Coronary artery (tissue), 2 donors: ENCODE data around the gene GIMAP1.

Source experiments
- DNase-seq: peaks from one replicate; pipeline ENCODE4 v3.0.0-alpha.2; 2017; ENCODE audit warnings: low spot score
- H3K27ac ChIP-seq, 2 donors: fragments of 200-600 bp; sonication (generic); one replicate each; pipeline ENCODE4 v1.5.1; 2016 to 2019
- H3K4me3 ChIP-seq: fragments of 200-600 bp; sonication (generic); 2 replicates; pipeline ENCODE4 v1.5.1; 2016; ENCODE audit warnings: mild to moderate bottlenecking, moderate library complexity
- TF ChIP-seq, protein P1 (sequence below): fragments of 200-600 bp; sonication (generic); IDR thresholded peaks from one replicate; pipeline ENCODE4 v1.5.1; 2019; ENCODE audit warnings: antibody characterized with exemption

GIMAP1 gene

DNA sequence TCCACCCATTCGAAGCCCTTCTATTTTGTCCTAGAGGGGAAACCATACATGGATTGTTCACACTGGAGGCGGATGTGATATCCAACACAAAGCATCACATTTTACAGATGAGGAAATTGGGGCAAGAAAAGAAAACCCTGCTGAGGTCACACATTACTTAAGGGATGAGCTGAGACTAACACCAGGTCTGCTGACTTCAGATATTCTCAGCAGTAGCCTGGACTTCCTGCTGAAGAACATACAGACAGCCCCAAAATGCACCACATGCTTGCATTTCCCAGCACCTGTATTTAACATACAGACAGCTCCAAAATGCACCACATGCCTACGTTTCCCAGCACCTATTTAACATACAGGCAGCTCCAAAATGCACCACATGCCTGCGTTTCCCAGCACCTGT, 32.0 kb downstream of the GIMAP1 start:
- Histone ChIP-seq H3K27ac (no peak overlapping the region), H3K4me3 (no peak overlapping the region)
- DNase-seq = no peak
- TF ChIP-seq, protein P1, sequence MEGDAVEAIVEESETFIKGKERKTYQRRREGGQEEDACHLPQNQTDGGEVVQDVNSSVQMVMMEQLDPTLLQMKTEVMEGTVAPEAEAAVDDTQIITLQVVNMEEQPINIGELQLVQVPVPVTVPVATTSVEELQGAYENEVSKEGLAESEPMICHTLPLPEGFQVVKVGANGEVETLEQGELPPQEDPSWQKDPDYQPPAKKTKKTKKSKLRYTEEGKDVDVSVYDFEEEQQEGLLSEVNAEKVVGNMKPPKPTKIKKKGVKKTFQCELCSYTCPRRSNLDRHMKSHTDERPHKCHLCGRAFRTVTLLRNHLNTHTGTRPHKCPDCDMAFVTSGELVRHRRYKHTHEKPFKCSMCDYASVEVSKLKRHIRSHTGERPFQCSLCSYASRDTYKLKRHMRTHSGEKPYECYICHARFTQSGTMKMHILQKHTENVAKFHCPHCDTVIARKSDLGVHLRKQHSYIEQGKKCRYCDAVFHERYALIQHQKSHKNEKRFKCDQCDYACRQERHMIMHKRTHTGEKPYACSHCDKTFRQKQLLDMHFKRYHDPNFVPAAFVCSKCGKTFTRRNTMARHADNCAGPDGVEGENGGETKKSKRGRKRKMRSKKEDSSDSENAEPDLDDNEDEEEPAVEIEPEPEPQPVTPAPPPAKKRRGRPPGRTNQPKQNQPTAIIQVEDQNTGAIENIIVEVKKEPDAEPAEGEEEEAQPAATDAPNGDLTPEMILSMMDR = no peak

DNA sequence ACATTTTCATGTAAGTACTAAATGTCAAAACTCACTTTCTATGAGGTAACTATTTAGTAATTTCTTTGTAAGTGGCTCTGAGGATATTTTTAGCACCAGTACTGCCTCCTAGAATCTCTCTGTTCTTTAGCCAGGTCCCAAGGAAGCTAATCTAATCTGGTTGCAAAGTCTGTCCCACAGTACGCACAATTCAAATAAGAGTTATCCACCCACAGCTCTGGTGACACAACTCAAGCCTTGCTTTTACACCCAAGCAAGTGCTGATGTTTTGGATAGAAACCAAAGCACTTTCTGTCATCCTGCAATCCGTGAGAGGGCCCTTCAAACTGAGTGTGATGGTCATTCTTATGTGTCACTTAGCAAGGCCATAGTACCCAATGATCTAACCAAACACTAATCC, 35.3 kb downstream of the GIMAP1 start:
- no peak overlapping the region for H3K4me3 ChIP-seq
- TF ChIP-seq, protein P1 = no peak
- no peak overlapping the region for H3K27ac ChIP-seq
- DNase-seq = no peak

DNA sequence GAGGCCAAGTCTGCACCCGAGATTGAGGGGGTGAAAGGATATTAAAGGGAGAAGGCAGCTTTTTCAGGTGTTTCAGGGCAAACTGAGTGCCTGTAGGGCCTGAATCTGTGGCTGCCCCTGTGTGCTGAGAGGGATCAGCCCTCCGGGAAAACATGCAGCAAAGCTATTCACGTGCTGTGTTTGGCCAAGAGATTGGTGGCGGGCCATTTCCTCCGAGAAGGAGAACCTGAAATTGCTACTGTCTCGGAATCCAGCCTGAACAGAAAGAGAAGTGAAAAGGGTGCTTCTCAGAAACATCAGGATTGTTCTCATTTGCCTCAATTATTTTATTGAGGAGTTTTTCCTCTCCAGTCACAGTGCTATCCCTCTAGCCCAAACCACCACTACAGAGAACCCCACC, 36.8 kb downstream of the GIMAP1 start:
- TF ChIP-seq, protein P1 = no peak
- Histone ChIP-seq H3K4me3 (no peak overlapping the region), H3K27ac (no peak overlapping the region)
- no peak for DNase-seq

DNA sequence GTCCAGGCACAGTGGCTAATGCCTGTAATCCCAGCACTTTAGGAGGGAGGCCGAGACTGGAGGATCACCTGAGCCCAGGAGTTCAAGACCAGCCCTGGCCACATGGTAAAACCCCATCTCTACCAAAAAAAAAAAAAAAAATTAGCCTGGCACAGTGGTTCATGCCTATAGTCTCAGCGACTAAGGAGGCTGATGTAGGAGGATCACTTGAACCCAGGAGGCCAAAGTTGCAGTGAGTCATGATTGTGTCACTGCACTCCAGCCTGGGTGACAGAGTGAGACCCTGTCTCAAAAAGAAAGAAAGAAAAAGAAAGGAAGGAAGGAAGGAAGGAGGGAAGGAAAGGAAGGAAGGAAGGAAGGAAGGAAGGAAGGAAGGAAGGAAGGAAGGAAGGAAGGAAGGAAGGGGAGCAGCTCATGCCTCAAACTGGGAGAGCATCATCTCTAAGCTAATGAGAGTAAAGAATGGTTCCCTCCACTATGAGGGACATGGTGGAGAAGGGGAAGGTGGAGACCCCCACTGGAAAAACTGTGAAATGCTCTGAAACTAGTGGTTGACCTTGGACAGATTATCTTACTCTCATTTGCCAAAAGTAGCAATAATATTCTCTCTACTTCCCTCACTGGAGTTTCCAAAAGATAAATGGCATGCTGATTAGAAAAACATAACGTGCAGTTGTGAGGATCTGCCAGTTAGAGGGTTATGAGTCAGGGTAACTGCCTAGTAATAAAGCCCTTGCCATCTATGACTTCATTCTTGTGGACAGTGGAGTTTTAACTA, 37.6 kb downstream of the GIMAP1 start:
- no peak overlapping the region for H3K4me3 ChIP-seq
- DNase-seq = no peak
- H3K27ac ChIP-seq = no peak overlapping the region
- TF ChIP-seq, protein P1 = no peak

DNA sequence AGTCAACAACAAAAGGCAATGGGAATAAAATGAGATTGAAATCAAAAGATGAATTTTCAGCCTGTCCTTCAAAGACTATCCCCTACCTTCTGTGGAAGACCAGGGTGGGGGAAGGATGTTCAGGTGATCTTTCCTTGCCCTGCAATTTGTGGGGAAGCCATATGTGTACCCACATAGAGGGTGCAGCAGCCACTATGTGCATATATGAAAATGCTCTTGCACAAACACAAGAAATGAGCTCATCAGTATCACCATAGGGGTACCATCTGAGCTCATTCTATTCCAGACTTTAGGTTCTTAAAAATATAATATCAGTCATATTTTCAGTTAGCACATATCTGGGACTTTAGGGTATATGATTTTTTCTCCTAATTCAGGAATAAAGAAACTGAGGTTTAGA, 38.5 kb downstream of the GIMAP1 start:
- Histone ChIP-seq H3K27ac (no peak overlapping the region), H3K4me3 (no peak overlapping the region)
- no peak for DNase-seq
- TF ChIP-seq, protein P1 = no peak

DNA sequence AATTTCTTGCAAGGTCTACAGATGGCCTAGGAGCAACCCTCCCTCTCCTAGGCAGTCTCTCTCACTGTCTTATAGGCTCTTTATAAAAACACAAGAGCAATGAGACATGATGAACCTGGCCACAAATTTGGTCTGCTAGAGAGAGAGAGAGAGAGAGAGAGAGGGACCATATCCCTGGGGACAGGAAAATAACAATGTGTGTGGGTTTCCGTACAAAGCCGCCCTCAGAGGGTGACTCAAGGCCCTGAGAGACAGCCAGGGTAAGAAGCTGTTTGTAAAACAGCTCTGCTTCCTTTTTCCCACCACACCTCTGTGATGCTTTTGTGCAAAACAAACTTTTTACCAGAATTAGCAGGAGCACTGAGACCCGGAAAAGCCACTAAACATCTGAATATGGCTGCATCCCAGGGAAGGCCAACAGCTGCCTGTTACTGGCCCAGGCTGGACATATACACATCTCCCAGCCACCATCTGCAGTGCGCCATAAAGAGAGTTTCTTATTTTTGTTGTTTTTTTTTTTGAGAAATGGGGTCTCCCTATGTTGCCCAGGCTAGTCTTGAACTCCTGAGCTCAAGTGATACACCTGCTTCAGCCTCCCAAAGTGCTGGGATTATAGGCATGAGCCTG, 39.2 kb downstream of the GIMAP1 start:
- Histone ChIP-seq H3K4me3 (no peak overlapping the region), H3K27ac (peak overlapping the region in 1 of 2 donors; percentile 42)
- DNase-seq = no peak
- TF ChIP-seq, protein P1 = no peak

DNA sequence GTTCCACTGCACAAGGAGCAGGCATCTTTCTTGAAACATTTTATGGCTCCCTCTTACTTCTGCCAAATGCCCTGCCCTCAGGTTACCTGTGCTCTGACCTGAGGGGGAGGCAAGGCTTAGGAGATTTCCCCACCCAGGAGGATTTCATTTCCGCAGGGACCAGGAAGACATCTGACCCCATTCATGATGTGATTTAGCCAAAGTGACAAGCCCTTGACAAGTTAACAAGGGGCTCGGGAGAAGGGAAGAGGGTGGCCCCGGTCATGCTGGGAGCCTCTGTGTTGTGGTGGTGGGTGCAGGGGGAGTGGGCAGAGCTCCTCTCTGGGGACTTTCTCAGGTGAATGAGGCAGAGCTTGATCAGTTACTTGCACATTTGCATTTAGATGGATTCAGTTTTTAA, 39.8 kb downstream of the GIMAP1 start:
- Histone ChIP-seq H3K27ac (peak overlapping the region in 1 of 2 donors; percentile 42), H3K4me3 (no peak overlapping the region)
- no peak for DNase-seq
- TF ChIP-seq, protein P1 = no peak
